Activated gamma-delta T cell (primary cell): Measurements from ENCODE around the gene FAN1.
A peak's percentile ranks its signal among the peaks of the same experiment; 100 is the strongest.
"Not testable (repeated sequence)": the region's sequence is repeated elsewhere in the genome, so short reads cannot be mapped to it uniquely, and the experiment has no call there.

Experiments
- DNase-seq: peaks from one replicate; lab custom pipeline; 2025; lab: John Stamatoyannopoulos, UW
- total RNA-seq, 2 donors: gene quantifications; one replicate each; lab custom pipeline; 2026; lab: John Stamatoyannopoulos, UW

The FAN1 gene
- 84.4 to 133 reads per million in 2 donors for total RNA-seq

GRCh38 chr15:30903497-30904187 lies at the start of gene FAN1:
Gene FAN1 (plus strand): TSS chr15:30903915. CDS start chr15:30904664, 749 bp downstream.
- peak; percentile 52 for DNase-seq

- DNase-seq: no peak
These were observed 44.4 kb upstream of the FAN1 start for GRCh38 chr15:30859091-30859874.

GRCh38 chr15:30865257-30865656 lies 38.5 kb upstream of the FAN1 start:
- DNase-seq: no peak

- DNase-seq: no peak
These were observed 33.0 kb upstream of the FAN1 start for GRCh38 chr15:30870681-30871080.

DNA sequence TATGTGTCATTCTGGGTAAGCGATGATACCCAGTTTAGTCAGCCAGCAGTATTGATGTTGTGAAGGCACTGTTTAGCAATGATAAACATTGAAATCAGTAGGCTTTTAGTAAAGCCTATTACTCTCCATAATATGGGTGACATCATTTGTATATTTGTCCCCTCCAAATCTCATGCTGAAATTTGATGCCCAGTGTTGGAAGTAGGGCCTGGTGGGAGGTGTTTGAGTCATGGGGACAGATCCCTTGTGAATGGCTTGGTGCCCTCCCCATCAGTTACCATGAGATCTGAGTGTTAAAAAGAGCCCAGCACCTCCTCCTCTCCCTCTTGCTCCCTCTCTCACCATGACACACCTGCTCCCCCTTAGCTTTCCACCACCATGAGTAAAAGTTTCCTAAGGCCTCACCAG lies 31.4 kb upstream of the FAN1 start:
- DNase-seq: no peak

DNA sequence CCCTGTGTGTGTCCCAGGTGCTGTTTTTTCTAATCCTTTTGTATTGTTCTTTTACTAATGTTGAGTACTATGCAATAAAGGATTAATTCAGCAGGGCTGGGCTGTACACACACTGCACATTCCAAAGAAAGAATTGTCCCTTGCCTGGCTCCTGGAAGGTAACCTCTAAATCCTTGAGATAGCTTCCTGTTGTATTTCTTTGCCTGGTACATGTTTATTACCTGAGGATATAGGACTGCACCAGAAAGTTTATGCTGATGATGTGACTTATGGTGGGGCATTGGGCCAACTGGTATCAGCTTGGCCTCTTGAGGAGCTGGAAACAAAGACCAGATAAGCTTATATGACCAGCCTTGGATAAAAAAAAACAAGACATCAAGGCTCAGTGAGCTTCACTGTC lies 26.6 kb upstream of the FAN1 start:
- no peak for DNase-seq

GRCh38 chr15:30878515-30878914 lies 25.2 kb upstream of the FAN1 start:
- DNase-seq: no peak

- no peak for DNase-seq
These were observed 20.8 kb upstream of the FAN1 start for GRCh38 chr15:30882849-30883433.

DNA sequence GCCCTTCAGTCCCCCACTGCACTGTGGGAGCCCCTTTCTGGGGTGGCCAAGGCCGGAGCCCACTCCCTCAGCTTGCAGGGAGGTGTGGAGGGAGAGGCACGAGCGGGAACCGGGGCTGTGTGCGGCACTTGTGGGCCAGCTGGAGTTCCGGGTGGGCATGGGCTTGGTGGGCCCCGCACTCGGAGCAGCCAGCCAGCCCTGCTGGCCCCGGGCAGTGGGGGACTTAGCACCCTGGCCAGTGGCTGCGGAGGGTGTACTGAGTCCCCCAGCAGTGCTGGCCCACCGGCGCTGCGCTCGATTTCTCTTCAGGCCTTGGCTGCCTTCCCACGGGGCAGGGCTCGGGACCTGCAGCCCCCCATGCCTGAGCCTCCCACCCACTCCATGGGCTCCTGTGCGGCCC lies 20.0 kb upstream of the FAN1 start:
- not testable (repeated sequence) for DNase-seq

- no peak for DNase-seq
These were observed 17.9 kb upstream of the FAN1 start for GRCh38 chr15:30885814-30886213.

GRCh38 chr15:30889196-30889595 lies 14.5 kb upstream of the FAN1 start:
- DNase-seq: no peak

DNA sequence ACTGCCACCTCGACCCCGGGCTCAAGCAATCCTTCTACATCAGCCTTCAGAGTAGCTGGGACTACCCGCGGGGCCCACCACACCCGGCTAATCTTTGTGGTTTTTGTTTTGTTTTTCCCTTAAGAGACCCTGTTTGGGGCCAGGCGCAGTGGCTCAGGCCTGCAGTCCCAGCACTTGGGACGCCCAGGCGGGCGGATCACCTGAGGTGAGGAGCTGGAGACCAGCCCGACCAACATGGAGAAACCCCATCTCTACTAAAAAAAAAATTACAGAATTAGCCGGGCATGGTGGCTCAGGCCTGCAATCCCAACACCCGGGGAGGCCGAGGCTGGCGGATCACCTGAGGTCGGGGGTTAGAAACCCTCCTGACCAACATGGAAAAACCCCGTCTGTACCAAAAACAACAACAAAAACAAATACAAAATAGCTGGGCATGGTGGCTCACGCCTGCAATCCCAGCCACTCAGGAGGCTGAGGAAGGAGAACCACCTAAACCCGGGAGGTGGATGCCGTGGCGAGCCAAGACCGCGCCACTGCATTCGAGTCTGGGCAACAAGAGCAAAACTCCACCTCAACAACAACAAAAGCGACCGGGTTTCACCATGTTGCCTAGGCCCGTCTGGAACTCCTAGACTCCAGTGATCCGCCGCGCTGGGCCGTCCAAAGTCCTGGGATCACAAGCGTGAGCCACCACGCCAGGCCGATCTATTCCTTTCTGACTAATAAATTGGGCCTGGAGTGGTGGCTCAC lies 8.1 kb upstream of the FAN1 start:
- DNase-seq: no peak

- DNase-seq: no peak
These were observed 7.5 kb upstream of the FAN1 start for GRCh38 chr15:30896211-30896606.

DNA sequence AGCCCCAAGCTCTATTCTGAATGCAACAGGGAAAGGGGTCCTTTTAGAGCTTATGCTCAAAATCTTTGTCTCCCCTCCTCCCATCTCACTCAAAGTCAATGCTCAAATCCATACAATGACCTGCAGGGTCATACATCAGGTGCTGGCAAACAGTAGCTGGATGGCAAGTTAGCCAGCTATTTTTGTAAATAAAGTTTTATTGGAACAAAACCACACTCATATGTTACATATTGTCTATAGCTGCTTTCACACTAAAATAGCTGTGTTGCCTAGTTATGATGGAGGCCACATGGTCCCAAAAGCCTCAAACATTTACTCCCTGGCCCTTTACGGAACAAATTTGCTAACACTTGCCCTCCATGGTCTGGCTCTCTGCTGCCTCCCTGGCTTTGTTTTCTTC lies 1.8 kb upstream of the FAN1 start:
- no peak for DNase-seq

- no peak for DNase-seq
These were observed 1.1 kb downstream of the FAN1 start for GRCh38 chr15:30904812-30905211.

DNA sequence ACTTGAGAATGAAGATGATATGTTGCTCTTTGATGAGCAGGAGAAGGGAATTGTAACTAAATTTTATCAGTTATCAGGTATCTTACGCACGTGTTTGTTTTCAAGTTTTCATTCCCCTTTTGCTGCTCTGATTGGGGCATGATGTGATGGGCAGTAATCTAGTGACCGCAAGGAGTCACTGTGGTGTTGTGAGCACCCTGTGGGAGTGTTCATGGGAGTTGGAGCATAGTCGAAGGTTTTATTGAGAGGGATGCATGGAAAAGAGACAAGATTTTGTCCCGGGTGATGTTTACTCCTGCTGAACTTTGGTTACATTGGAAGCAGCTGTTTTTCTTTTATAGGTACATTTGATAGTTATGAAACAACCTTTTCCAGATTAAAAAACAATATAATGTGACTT lies 2.1 kb downstream of the FAN1 start:
- no peak for DNase-seq

DNA sequence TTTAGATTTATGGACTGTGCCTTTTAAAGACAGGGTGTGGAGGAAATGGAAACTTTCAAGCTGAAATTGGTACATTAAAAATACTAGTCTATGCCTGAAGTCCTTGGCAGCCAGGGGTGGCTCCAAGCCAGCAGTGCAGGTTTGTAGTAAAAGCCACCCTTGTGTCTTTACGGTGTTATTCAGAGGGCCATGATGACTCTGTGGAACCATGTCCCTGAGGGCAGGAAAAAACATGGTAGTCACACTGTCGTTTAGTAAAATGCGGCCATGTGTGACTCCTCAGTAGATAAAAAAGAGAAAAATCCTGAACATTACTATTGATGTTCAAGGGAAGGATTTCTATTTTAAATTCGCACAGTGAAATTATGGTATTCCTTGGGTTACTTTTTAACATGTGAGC lies 2.7 kb downstream of the FAN1 start:
- no peak for DNase-seq

DNA sequence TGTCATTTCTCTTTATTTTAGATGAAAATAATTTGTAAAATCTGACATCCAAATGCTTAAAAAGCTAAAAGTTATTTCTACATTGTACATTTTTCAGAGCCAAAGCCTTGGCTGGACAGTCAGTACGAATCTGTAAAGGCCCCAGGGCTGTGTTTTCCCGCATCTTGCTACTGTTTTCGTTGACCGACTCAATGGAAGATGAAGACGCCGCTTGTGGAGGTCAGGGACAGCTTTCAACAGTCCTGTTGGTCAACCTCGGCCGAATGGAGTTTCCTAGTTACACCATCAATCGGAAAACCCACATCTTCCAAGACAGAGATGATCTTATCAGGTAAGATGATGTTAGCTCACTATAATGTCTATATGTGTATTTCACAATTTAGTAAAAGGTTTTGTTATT lies 10.0 kb downstream of the FAN1 start:
- no peak for DNase-seq

DNA sequence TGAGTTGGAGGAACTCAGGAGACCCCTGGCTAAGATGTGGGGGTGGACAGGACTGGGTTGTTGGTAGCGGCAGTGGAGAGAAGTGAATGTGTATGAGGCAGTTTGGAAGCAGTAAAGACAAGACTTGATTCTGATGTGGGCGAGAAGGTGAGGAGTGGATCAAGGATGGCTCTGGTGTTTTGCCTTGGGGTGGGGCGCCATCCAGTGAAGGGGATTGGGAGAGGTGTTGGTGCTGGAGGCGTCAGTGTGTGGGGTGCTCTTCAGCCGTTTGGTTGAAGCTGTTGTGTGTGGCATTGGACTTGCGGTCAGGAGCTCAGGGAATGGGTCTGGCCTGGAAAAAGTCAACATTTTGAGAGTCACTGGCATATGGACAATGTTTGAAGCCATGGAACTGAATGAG lies 13.3 kb downstream of the FAN1 start:
- no peak for DNase-seq

DNA sequence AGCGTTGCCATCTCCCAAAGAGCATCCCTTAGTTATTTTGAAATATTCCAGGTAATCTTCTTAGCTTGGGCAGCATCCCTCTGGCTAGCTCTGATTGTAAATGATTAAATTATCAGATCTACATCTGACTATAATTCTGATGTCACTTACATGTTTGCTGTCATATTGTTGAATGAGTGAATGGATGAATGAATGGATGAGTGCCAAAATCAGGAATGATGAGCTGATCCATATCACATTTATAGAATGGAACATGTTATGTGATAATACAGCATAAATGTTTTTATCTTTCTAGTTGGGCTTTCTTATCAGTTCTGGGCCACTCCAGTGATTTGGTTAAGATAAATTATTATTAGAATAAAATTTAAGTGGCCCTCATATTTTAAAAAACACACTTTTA lies 14.0 kb downstream of the FAN1 start:
- DNase-seq: no peak

GRCh38 chr15:30918366-30918765 lies 14.7 kb downstream of the FAN1 start:
- no peak for DNase-seq

- DNase-seq: no peak
These were observed 16.3 kb downstream of the FAN1 start for GRCh38 chr15:30919877-30920550.
